OCI-LY7 (cell line): ENCODE results near the gene ADD1. TPM values are rescaled to one million over a fixed set of nuclear protein-coding genes. Genes with fewer than 3 reads are reported as not detected.

Experiments used
- BruUV-seq: library from RNA; stranded (reverse); fragments of 400-500 nt; replicated peaks from 2 replicates; lab custom pipeline; 2021; lab: Mats Ljungman, UMichigan
- CTCF ChIA-PET: fragments of 300-600 bp; sonication (Branson Sonifier 250); formaldehyde crosslinking; loops from one replicate; lab custom pipeline; 2022; ENCODE audit warnings: antibody characterized with exemption; ENCODE audit not compliant: unreplicated experiment; lab: Charles Lee
- POLR2A ChIA-PET: fragments of 300-600 bp; sonication (Branson Sonifier 250); formaldehyde crosslinking; loops from one replicate; lab custom pipeline; 2022; ENCODE audit warnings: antibody characterized with exemption; lab: Charles Lee
- DNase-seq: peaks from one replicate; pipeline ENCODE4 v3.0.0-alpha.2; 2015; ENCODE audit warnings: low spot score
- H2AFZ ChIP-seq: fragments of 200-600 bp; sonication (generic), shearing (Covaris generic); 2 replicates; pipeline ENCODE4 v1.6.1; 2014; ENCODE audit warnings: mild to moderate bottlenecking, antibody characterized with exemption, low read length, moderate library complexity
- H3K27ac ChIP-seq: fragments of 200-600 bp; sonication (generic); 2 replicates; pipeline ENCODE4 v1.5.1; 2014; ENCODE audit warnings: mixed run types, low read depth, mild to moderate bottlenecking, moderate library complexity, low read length, inconsistent platforms; ENCODE audit not compliant: poor library complexity, severe bottlenecking
- H3K36me3 ChIP-seq: fragments of 200-600 bp; sonication (generic); 2 replicates; pipeline ENCODE4 v1.6.1; 2014; ENCODE audit warnings: mild to moderate bottlenecking, antibody characterized with exemption, low read length, moderate library complexity, mixed read lengths; ENCODE audit not compliant: insufficient read depth
- H3K4me1 ChIP-seq: fragments of 200-600 bp; sonication (generic); 2 replicates; pipeline ENCODE4 v1.5.1; 2014; ENCODE audit warnings: mild to moderate bottlenecking, low read length; ENCODE audit not compliant: insufficient read depth, poor library complexity, severe bottlenecking
- H3K4me2 ChIP-seq: fragments of 200-600 bp; sonication (generic); 2 replicates; pipeline ENCODE4 v1.6.1; 2014; ENCODE audit warnings: mild to moderate bottlenecking, low read length
- H3K4me3 ChIP-seq: fragments of 200-600 bp; sonication (generic); 2 replicates; pipeline ENCODE4 v1.5.1; 2014; ENCODE audit warnings: mild to moderate bottlenecking, low read depth, low read length; ENCODE audit not compliant: poor library complexity, severe bottlenecking
- H3K79me2 ChIP-seq: fragments of 200-600 bp; sonication (generic); 2 replicates; pipeline ENCODE4 v1.6.1; 2016; ENCODE audit warnings: low read depth, mild to moderate bottlenecking, low read length, moderate library complexity, mixed read lengths; ENCODE audit not compliant: insufficient read depth
- H3K9me2 ChIP-seq: fragments of 200-600 bp; sonication (generic); 2 replicates; pipeline ENCODE4 v1.6.1; 2016; ENCODE audit warnings: mild to moderate bottlenecking, low read length, mixed read lengths; ENCODE audit not compliant: insufficient read depth
- H3K9me3 ChIP-seq: fragments of 200-600 bp; sonication (generic); 2 replicates; pipeline ENCODE4 v1.6.1; 2014; ENCODE audit warnings: mild to moderate bottlenecking, mixed run types, low read length, mixed read lengths
- H4K20me1 ChIP-seq: fragments of 200-600 bp; sonication (generic); 2 replicates; pipeline ENCODE4 v1.6.1; 2014; ENCODE audit warnings: mild to moderate bottlenecking, antibody characterized with exemption, low read length, moderate library complexity, mixed read lengths; ENCODE audit not compliant: insufficient read depth
- EZH2phosphoT487 ChIP-seq: fragments of 200-600 bp; sonication (generic); IDR thresholded peaks from 2 replicates; pipeline ENCODE4 v1.6.1; 2018; ENCODE audit warnings: low read depth, borderline replicate concordance, mild to moderate bottlenecking, mixed run types, antibody characterized with exemption, low read length, moderate library complexity, mixed read lengths
- intact Hi-C: fragments of 100-400 bp; cut with micrococcal nuclease; formaldehyde crosslinking; loops from one replicate; pipeline ENCODE4 v1.10.0; 2022; ENCODE audit not compliant: unreplicated experiment
- total RNA-seq, 2 experiments: library from RNA; depleted of rRNA in 1 of 2; stranded (reverse); fragments of >200 nt in 1 of 2; shearing (Covaris generic) in 1 of 2; gene quantifications; 2 replicates each; pipeline ENCODE4 v1.2.3, GENCODE V29; 2014 to 2022
- TF ChIP-seq, protein P1 (sequence below): fragments of 200-600 bp; sonication (generic); conservative IDR thresholded peaks from 2 replicates; pipeline ENCODE4 v1.5.1; 2014; ENCODE audit warnings: mild to moderate bottlenecking, antibody characterized with exemption, low read length, moderate library complexity, mixed read lengths

Gene ADD1
- total RNA-seq, 2 experiments from 2014 or later, result 85.3 to 108 TPM

DNA sequence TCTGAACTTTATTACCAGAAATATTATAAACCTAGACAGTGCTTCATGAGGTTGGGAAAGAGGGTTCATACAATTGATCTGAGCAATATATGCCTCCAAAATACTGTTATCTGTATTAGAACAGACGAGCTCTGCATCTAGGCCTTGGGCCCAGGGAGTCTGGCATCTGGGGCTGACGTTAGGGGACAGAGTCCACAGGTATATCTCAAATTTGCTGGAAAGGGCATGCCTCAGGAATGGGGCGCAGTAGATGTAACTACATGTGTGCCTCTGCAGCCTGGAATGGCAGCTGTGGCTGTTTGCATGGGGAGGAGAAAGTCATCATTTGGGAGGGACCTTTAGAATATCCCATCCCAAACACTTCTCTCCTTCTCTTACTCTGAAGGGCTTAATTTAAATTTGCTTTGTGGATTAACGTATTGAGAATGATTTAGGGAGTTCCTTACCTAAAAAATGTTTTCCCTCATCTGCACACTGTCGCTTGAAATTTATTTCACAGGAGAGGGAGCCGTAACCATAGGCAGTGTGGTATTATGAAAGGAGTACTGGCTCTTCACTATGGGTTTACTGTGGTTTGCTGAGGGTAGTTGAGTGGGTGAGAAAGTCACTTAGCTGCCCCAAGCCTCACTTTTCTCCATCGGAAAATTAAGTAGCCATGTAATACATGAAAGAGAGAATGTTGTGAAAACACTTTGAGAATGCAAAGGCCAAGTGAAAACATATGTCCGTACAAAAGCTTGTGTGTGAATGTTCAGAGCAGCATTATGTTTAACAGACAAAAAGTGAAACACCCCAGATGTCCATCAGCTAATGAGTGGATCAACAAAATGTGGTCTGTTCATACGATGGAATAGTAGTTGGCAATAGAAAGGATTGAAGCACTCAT is 5.9 kb downstream of the ADD1 start:
- Histone ChIP-seq H3K4me3 (no peak overlapping the region), H3K9me3 (no peaks in the 10 kb centered on the region), H3K9me2 (no peaks in the 10 kb centered on the region), H4K20me1 (peaks cover 8% of the 10 kb centered on the region; the same call in 1 of the 2 replicates), H3K79me2 (peaks cover 18% of the 10 kb centered on the region; the same call in 1 of the 2 replicates), H3K4me1 (peaks cover 38% of the 10 kb centered on the region), H2AFZ (no peak overlapping the region), H3K36me3 (peaks cover 12% of the 10 kb centered on the region), H3K4me2 (no peak overlapping the region), H3K27ac (no peak overlapping the region)
- ChIA-PET POLR2A (no interaction called here), CTCF (interaction anchor here (0.5 kb wide), 1 partner anchor 57 kb away, joined by 4 read pairs; the partner anchor contains the start of gene SH3BP2)
- intact Hi-C loops, result loop anchor here (5.0 kb wide), 1 partner anchor 83 kb away; no protein-coding TSS in a partner anchor
- no peak for DNase-seq
- BruUV-seq, result no TSS peak
- TF ChIP-seq, protein P1, sequence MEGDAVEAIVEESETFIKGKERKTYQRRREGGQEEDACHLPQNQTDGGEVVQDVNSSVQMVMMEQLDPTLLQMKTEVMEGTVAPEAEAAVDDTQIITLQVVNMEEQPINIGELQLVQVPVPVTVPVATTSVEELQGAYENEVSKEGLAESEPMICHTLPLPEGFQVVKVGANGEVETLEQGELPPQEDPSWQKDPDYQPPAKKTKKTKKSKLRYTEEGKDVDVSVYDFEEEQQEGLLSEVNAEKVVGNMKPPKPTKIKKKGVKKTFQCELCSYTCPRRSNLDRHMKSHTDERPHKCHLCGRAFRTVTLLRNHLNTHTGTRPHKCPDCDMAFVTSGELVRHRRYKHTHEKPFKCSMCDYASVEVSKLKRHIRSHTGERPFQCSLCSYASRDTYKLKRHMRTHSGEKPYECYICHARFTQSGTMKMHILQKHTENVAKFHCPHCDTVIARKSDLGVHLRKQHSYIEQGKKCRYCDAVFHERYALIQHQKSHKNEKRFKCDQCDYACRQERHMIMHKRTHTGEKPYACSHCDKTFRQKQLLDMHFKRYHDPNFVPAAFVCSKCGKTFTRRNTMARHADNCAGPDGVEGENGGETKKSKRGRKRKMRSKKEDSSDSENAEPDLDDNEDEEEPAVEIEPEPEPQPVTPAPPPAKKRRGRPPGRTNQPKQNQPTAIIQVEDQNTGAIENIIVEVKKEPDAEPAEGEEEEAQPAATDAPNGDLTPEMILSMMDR, result no peak
- no peak for TF ChIP-seq EZH2phosphoT487

DNA sequence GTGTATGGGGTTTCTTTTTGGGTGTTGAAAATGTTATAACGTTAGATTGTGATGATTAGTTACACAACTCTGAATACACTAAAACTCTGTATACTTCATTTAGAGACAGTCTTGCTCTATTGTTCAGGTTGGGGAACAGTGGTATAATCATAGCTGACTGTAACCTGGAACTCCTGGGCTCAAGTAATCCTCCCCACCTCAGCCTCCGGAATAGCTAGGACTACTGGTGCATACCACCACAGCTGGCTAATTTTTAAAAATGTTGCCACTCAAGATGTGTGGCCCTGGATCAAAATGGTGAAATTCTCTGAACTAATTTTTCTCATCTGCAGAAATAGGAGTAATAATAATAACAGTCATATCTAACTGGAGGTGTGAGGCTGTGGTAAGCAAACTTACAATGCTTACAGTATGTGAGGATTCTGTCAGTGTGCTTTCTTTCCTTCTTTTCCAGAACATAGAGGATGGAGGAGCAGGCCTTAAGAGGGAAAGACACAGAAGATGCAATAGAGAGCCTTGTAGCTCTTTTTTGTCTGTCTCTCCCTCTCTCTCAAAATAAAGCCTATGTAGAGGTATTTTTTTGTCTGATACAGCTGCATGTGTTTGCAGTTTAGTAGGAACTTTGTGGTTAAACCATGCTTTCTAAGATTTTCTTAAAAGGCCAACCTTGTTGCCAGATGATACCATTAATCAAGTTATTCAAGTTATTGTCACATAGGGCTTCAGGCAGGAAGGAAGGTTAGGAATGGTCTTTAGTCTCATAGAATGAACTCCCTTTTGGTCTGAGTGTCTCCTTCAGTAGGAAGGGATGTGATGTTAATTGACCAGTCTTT is 7.5 kb downstream of the ADD1 start:
- TF ChIP-seq, protein P1, result no peak
- no peak for TF ChIP-seq EZH2phosphoT487

More for the DNA sequence above, 7.5 kb downstream of the ADD1 start:
- H3K9me3 ChIP-seq, result no peaks in the 10 kb centered on the region
- CTCF ChIA-PET, result no interaction called here
- peaks cover 18% of the 10 kb centered on the region for H3K36me3 ChIP-seq
- DNase-seq, result peak; percentile 71
- intact Hi-C loops, result loop anchor here (5.0 kb wide), 1 partner anchor 81 kb away; no protein-coding TSS in a partner anchor
- no peak overlapping the region for H3K4me3 ChIP-seq
- H3K4me2 ChIP-seq, result peak overlapping the region; percentile 17; the same call in 1 of the 2 replicates
- peaks cover 3% of the 10 kb centered on the region; the same call in 1 of the 2 replicates for H3K79me2 ChIP-seq
- H3K9me2 ChIP-seq, result no peaks in the 10 kb centered on the region
- H3K27ac ChIP-seq, result no peak overlapping the region
- no peak overlapping the region for H2AFZ ChIP-seq
- no TSS peak for BruUV-seq
- peaks cover 17% of the 10 kb centered on the region; the same call in 1 of the 2 replicates for H4K20me1 ChIP-seq
- POLR2A ChIA-PET, result no interaction called here
- H3K4me1 ChIP-seq, result peaks cover 30% of the 10 kb centered on the region
